IMR-90 (cell line): Measurements from ENCODE around the gene ATPAF1. TPM values are rescaled to one million over a fixed set of nuclear protein-coding genes. Genes with fewer than 3 reads are reported as not detected.

ENCODE experiments used
- ATAC-seq: fragments of 200-7000 bp; cut with Tn5 transposase; 2 replicates; pipeline ENCODE4 v1.9.1; 2020; ENCODE audit warnings: low read depth, mild to moderate bottlenecking, moderate library complexity
- BruUV-seq: library from RNA; stranded (reverse); fragments of 400-500 nt; replicated peaks from 2 replicates; lab custom pipeline; 2021; lab: Mats Ljungman, UMichigan
- CTCF ChIA-PET: fragments of 300-600 bp; formaldehyde crosslinking; extraction: SDS; loops from one replicate; lab custom pipeline; 2021; ENCODE audit warnings: antibody characterized with exemption; lab: Yijun Ruan, JAX
- POLR2A ChIA-PET: fragments of 300-600 bp; sonication (Branson Sonifier 250); formaldehyde crosslinking; loops from one replicate; lab custom pipeline; 2022; ENCODE audit warnings: antibody characterized with exemption; ENCODE audit not compliant: unreplicated experiment; lab: Charles Lee
- DNase-seq: peaks from one replicate; pipeline ENCODE4 v3.0.0; 2013
- H2AFZ ChIP-seq: replicated peaks from 2 replicates; pipeline ENCODE3; 2013; ENCODE audit warnings: low read length, mild to moderate bottlenecking; ENCODE audit not compliant: poor library complexity
- H2AK5ac ChIP-seq: 2 replicates; pipeline ENCODE4 v1.6.1; 2013; ENCODE audit warnings: low read depth, low read length, inconsistent platforms
- H2AK9ac ChIP-seq: replicated peaks from 2 replicates; pipeline ENCODE3; 2013; ENCODE audit warnings: mild to moderate bottlenecking, low read depth, low read length, moderate library complexity; ENCODE audit not compliant: poor library complexity
- H2BK120ac ChIP-seq: 2 replicates; pipeline ENCODE4 v1.6.1; 2013; ENCODE audit warnings: low read depth, low read length, inconsistent platforms
- H2BK15ac ChIP-seq: 3 replicates; pipeline ENCODE4 v1.6.1; 2013; ENCODE audit warnings: low read depth, low read length, inconsistent platforms
- H2BK20ac ChIP-seq: 2 replicates; pipeline ENCODE4 v1.6.1; 2013; ENCODE audit warnings: low read depth, mild to moderate bottlenecking, inconsistent platforms, low read length, moderate library complexity
- H2BK5ac ChIP-seq: 2 replicates; pipeline ENCODE4 v1.6.1; 2013; ENCODE audit warnings: mild to moderate bottlenecking, low read depth, low read length, inconsistent platforms; ENCODE audit not compliant: poor library complexity, severe bottlenecking
- H3K14ac ChIP-seq: replicated peaks from 2 replicates; pipeline ENCODE4 v1.6.1; 2013; ENCODE audit warnings: low read depth, low read length, inconsistent platforms
- H3K18ac ChIP-seq: 2 replicates; pipeline ENCODE4 v1.6.1; 2013; ENCODE audit warnings: low read depth, low read length, control low read depth
- H3K23ac ChIP-seq: 2 replicates; pipeline ENCODE4 v1.6.1; 2013; ENCODE audit warnings: low read depth, low read length, inconsistent platforms
- H3K27ac ChIP-seq: 2 replicates; pipeline ENCODE4 v1.5.1; 2013; ENCODE audit warnings: mild to moderate bottlenecking, control low read depth, low read length; ENCODE audit not compliant: insufficient read depth
- H3K27me3 ChIP-seq: 2 replicates; pipeline ENCODE4 v1.6.1; 2013; ENCODE audit warnings: low read length; ENCODE audit not compliant: control insufficient read depth, insufficient read depth
- H3K36me3 ChIP-seq: 2 replicates; pipeline ENCODE4 v1.6.1; 2013; ENCODE audit warnings: low read length, mixed read lengths; ENCODE audit not compliant: control insufficient read depth, insufficient read depth
- H3K4ac ChIP-seq: 2 replicates; pipeline ENCODE4 v1.6.1; 2013; ENCODE audit warnings: low read depth, low read length, inconsistent platforms
- H3K4me1 ChIP-seq: 2 replicates; pipeline ENCODE4 v1.6.1; 2013; ENCODE audit warnings: low read length, mixed read lengths; ENCODE audit not compliant: control insufficient read depth, insufficient read depth
- H3K4me2 ChIP-seq: 2 replicates; pipeline ENCODE4 v1.6.1; 2013; ENCODE audit warnings: low read depth, mild to moderate bottlenecking, control low read depth, low read length, moderate library complexity
- H3K4me3 ChIP-seq: 2 replicates; pipeline ENCODE4 v1.5.1; 2013; ENCODE audit warnings: low read depth, mild to moderate bottlenecking, control low read depth, low read length, moderate library complexity; ENCODE audit not compliant: insufficient read depth
- H3K56ac ChIP-seq: 2 replicates; pipeline ENCODE4 v1.6.1; 2013; ENCODE audit warnings: low read length, inconsistent platforms; ENCODE audit not compliant: insufficient read depth; ENCODE audit errors: extremely low read depth
- H3K79me1 ChIP-seq, 2 experiments: 2 replicates each; pipeline ENCODE4 v1.6.1; 2013; ENCODE audit warnings: low read length in 2 of 2, inconsistent platforms in 1 of 2, low read depth in 1 of 2
- H3K9ac ChIP-seq: 2 replicates; pipeline ENCODE4 v1.6.1; 2013; ENCODE audit warnings: low read depth, low read length, control low read depth
- H3K9me1 ChIP-seq: 2 replicates; pipeline ENCODE4 v1.6.1; 2013; ENCODE audit warnings: low read length, inconsistent platforms; ENCODE audit not compliant: insufficient read depth
- H3K9me3 ChIP-seq: 2 replicates; pipeline ENCODE4 v1.6.1; 2013; ENCODE audit warnings: low read length; ENCODE audit not compliant: control insufficient read depth, insufficient read depth
- H4K20me1 ChIP-seq: 2 replicates; pipeline ENCODE4 v1.6.1; 2013; ENCODE audit warnings: low read length, inconsistent platforms; ENCODE audit not compliant: insufficient read depth
- H4K5ac ChIP-seq: 2 replicates; pipeline ENCODE4 v1.6.1; 2013; ENCODE audit warnings: mild to moderate bottlenecking, low read depth, low read length, control low read depth
- H4K8ac ChIP-seq, 2 experiments: 2 replicates each; pipeline ENCODE4 v1.6.1; 2013; ENCODE audit warnings: low read depth in 2 of 2, low read length in 2 of 2, control low read depth in 1 of 2, inconsistent platforms in 1 of 2
- H4K91ac ChIP-seq: 2 replicates; pipeline ENCODE4 v1.6.1; 2013; ENCODE audit warnings: low read depth, low read length, inconsistent platforms; ENCODE audit not compliant: insufficient read depth
- BHLHE40 ChIP-seq: fragments of 150-350 bp; IDR thresholded peaks from 2 replicates; pipeline ENCODE4 v1.6.1; 2016; ENCODE audit warnings: mild to moderate bottlenecking, low read depth, low read length
- CHD1 ChIP-seq: IDR thresholded peaks from 2 replicates; pipeline ENCODE4 v1.6.1; 2012; ENCODE audit warnings: low read depth, low read length, improper control_type of control experiment
- FOS ChIP-seq: fragments of 150-350 bp; IDR thresholded peaks from 2 replicates; pipeline ENCODE4 v1.6.1; 2016; ENCODE audit warnings: low read depth, low read length
- MAFK ChIP-seq: IDR thresholded peaks from 2 replicates; pipeline ENCODE4 v1.6.1; 2012; ENCODE audit warnings: low read depth, low read length, improper control_type of control experiment
- MAZ ChIP-seq: IDR thresholded peaks from 2 replicates; pipeline ENCODE4 v1.6.1; 2012; ENCODE audit warnings: low read depth, mild to moderate bottlenecking, low read length, improper control_type of control experiment, moderate library complexity, borderline replicate concordance
- MXI1 ChIP-seq: IDR thresholded peaks from 2 replicates; pipeline ENCODE4 v1.6.1; 2012; ENCODE audit warnings: low read depth, mild to moderate bottlenecking, low read length, moderate library complexity, borderline replicate concordance
- NFE2L2 ChIP-seq: fragments of 150-350 bp; IDR thresholded peaks from 2 replicates; pipeline ENCODE4 v1.6.1; 2016; ENCODE audit warnings: low read depth, mild to moderate bottlenecking, low read length
- RAD21 ChIP-seq: IDR thresholded peaks from 2 replicates; pipeline ENCODE4 v1.6.1; 2012; ENCODE audit warnings: low read length, improper control_type of control experiment
- RCOR1 ChIP-seq: IDR thresholded peaks from 2 replicates; pipeline ENCODE4 v1.6.1; 2012; ENCODE audit warnings: mild to moderate bottlenecking, low read length, improper control_type of control experiment; ENCODE audit not compliant: insufficient replicate concordance
- RFX5 ChIP-seq: IDR thresholded peaks from 2 replicates; pipeline ENCODE4 v1.8.0; 2012; ENCODE audit warnings: low read depth, mild to moderate bottlenecking, low read length, moderate library complexity
- SMC3 ChIP-seq: fragments of 150-350 bp; IDR thresholded peaks from 2 replicates; pipeline ENCODE4 v1.6.1; 2016; ENCODE audit warnings: low read depth, mild to moderate bottlenecking, antibody characterized with exemption, low read length, moderate library complexity
- WGBS, 2 experiments: methylation state at CpG; one replicate each; pipeline versions ENCODE4 v1.1.5 to v1.1.7; 2013; ENCODE audit warnings: missing lambda C conversion rate in 2 of 2; ENCODE audit not compliant: insufficient read length in 1 of 2; ENCODE audit errors: extremely low coverage in 2 of 2; 5-methylcytosine and 5-hydroxymethylcytosine counted together
- dilution Hi-C: fragments of 300-500 bp; cut with HindIII; formaldehyde crosslinking; loops from one replicate; pipeline ENCODE4 v1.14.3; 2018; ENCODE audit warnings: low sequenced_read_pairs; ENCODE audit not compliant: unreplicated experiment
- in situ Hi-C: fragments of 300-500 bp; cut with MboI; formaldehyde crosslinking; loops from 3 replicates; pipeline ENCODE4 v1.14.3; 2019; ENCODE audit warnings: low sequenced_read_pairs, inconsistent platforms, mixed read lengths
- intact Hi-C: fragments of 100-400 bp; cut with micrococcal nuclease; formaldehyde crosslinking; loops from 2 replicates; pipeline ENCODE4 v1.10.0; 2022
- polyA plus RNA-seq, 3 experiments: library from polyadenylated mRNA; depleted of rRNA; stranded (reverse); fragments of >200 nt; gene quantifications; 2 replicates each; pipeline ENCODE4 v1.2.3, GENCODE V29; 2012; ENCODE audit warnings: low replicate concordance in 1 of 3
- total RNA-seq: library from RNA; depleted of rRNA; stranded (reverse); fragments of >200 nt; gene quantifications from 2 replicates; pipeline ENCODE4 v1.2.3, GENCODE V29; 2012
- TF ChIP-seq, protein P1 (sequence below): fragments of 150-350 bp; IDR thresholded peaks from 2 replicates; pipeline ENCODE4 v1.6.1; 2017; ENCODE audit warnings: mild to moderate bottlenecking, antibody characterized with exemption, low read length, low read depth
- TF ChIP-seq, protein P2 (sequence below): fragments of 150-350 bp; IDR thresholded peaks from 2 replicates; pipeline ENCODE4 v1.6.1; 2016; ENCODE audit warnings: low read depth, mild to moderate bottlenecking, low read length, moderate library complexity, borderline replicate concordance
- TF ChIP-seq, protein P3 (sequence below): conservative IDR thresholded peaks from 2 replicates; pipeline ENCODE4 v1.5.1; 2012; ENCODE audit warnings: mild to moderate bottlenecking, low read depth, low read length, improper control_type of control experiment

Gene ATPAF1
- total and polyA plus RNA-seq, 2 of the 4 experiments (the other 2 are of a cell fraction): 55.5 to 80.3 TPM

DNA sequence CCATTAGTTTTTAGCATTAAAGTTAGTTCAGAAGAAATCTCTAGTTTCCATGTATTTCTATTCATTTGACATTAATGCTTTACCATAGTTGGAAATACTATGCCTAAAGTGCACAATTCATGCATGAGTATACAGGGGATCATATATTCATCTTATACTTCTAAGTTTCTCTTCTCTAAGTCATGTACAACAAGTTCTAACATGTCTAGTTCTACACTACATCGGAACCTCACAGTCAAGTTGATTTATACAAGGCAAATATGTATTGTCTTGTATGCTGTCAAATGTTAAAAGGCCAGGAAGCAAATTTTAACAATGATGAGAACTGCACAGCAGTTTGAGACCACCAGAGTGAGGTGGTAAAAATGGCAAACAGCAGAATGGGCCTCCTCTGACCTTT, 28.6 kb downstream of the ATPAF1 start:
- H2AK9ac ChIP-seq: no peak overlapping the region
- ChIA-PET CTCF (interaction anchor here (0.6 kb wide), 1 partner anchor 63 kb away, joined by 3 read pairs; no protein-coding TSS in a partner anchor), POLR2A (no interaction called here)
- no peak overlapping the region for H3K14ac ChIP-seq
- H3K4me1 ChIP-seq: 0 out of 2 replicates have a peak, but pooled peaks cover 2% of the 10 kb centered on the region
- H3K9me1 ChIP-seq: peaks cover 3% of the 10 kb centered on the region; the same call in 1 of the 2 replicates
- no peak overlapping the region for H3K9ac ChIP-seq
- H3K36me3 ChIP-seq: peaks cover 12% of the 10 kb centered on the region
- H4K5ac ChIP-seq: no peak overlapping the region
- 0 out of 2 replicates have a peak, but pooled peaks cover 3% of the 10 kb centered on the region for H4K20me1 ChIP-seq
- H2AK5ac ChIP-seq: no peak overlapping the region
- H3K27ac ChIP-seq: no peak overlapping the region
- no peak for DNase-seq
- dilution Hi-C loops (no loop called here), intact Hi-C loops (no loop called here), in situ Hi-C loops (no loop called here)
- no peak overlapping the region for H3K23ac ChIP-seq
- no peak overlapping the region for H2AFZ ChIP-seq
- H3K79me1 ChIP-seq: no peaks in the 10 kb centered on the region
- H4K91ac ChIP-seq: no peak overlapping the region
- no peak overlapping the region for H3K4me2 ChIP-seq
- ATAC-seq: no peak
- no peak overlapping the region for H2BK15ac ChIP-seq
- H3K9me3 ChIP-seq: no peaks in the 10 kb centered on the region
- WGBS, 2 experiments: no CpG with 5 or more reads among the region's 1 CpG
- no peaks in the 10 kb centered on the region for H3K27me3 ChIP-seq
- H2BK20ac ChIP-seq: no peak overlapping the region
- BruUV-seq: no TSS peak
- no peak for TF ChIP-seq SMC3
- TF ChIP-seq, protein P1, sequence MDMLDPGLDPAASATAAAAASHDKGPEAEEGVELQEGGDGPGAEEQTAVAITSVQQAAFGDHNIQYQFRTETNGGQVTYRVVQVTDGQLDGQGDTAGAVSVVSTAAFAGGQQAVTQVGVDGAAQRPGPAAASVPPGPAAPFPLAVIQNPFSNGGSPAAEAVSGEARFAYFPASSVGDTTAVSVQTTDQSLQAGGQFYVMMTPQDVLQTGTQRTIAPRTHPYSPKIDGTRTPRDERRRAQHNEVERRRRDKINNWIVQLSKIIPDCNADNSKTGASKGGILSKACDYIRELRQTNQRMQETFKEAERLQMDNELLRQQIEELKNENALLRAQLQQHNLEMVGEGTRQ: no peak
- no peak for TF ChIP-seq MXI1
- TF ChIP-seq RAD21: no peak
- no peak for TF ChIP-seq BHLHE40
- no peak for TF ChIP-seq MAZ
- TF ChIP-seq MAFK: no peak
- TF ChIP-seq FOS: no peak
- TF ChIP-seq RCOR1: no peak
- TF ChIP-seq RFX5: no peak
- TF ChIP-seq NFE2L2: no peak
- no peak for TF ChIP-seq CHD1
- TF ChIP-seq, protein P2, sequence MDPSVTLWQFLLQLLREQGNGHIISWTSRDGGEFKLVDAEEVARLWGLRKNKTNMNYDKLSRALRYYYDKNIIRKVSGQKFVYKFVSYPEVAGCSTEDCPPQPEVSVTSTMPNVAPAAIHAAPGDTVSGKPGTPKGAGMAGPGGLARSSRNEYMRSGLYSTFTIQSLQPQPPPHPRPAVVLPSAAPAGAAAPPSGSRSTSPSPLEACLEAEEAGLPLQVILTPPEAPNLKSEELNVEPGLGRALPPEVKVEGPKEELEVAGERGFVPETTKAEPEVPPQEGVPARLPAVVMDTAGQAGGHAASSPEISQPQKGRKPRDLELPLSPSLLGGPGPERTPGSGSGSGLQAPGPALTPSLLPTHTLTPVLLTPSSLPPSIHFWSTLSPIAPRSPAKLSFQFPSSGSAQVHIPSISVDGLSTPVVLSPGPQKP: no peak
- TF ChIP-seq, protein P3, sequence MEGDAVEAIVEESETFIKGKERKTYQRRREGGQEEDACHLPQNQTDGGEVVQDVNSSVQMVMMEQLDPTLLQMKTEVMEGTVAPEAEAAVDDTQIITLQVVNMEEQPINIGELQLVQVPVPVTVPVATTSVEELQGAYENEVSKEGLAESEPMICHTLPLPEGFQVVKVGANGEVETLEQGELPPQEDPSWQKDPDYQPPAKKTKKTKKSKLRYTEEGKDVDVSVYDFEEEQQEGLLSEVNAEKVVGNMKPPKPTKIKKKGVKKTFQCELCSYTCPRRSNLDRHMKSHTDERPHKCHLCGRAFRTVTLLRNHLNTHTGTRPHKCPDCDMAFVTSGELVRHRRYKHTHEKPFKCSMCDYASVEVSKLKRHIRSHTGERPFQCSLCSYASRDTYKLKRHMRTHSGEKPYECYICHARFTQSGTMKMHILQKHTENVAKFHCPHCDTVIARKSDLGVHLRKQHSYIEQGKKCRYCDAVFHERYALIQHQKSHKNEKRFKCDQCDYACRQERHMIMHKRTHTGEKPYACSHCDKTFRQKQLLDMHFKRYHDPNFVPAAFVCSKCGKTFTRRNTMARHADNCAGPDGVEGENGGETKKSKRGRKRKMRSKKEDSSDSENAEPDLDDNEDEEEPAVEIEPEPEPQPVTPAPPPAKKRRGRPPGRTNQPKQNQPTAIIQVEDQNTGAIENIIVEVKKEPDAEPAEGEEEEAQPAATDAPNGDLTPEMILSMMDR: no peak
- no peak overlapping the region for H4K8ac ChIP-seq
- no peak overlapping the region for H3K4me3 ChIP-seq
- H2BK120ac ChIP-seq: no peak overlapping the region
- H3K4ac ChIP-seq: no peak overlapping the region
- H2BK5ac ChIP-seq: no peak overlapping the region
- H3K18ac ChIP-seq: no peak overlapping the region
- H3K56ac ChIP-seq: no peak overlapping the region
